C4-2B (cell line): Measurements from ENCODE around the gene PDIA4.
"Not testable (repeated sequence)": the region's sequence is repeated elsewhere in the genome, so short reads cannot be mapped to it uniquely, and the experiment has no call there.

Experiments used
- H3K27ac ChIP-seq: fragments of 450-650 bp; 2 replicates; pipeline ENCODE4 v1.5.1; 2017
- CTCF ChIP-seq: fragments of 450-650 bp; conservative IDR thresholded peaks from 2 replicates; pipeline ENCODE4 v1.5.1; 2017; ENCODE audit warnings: mild to moderate bottlenecking
- ZFX ChIP-seq: fragments of 450-650 bp; IDR thresholded peaks from 2 replicates; pipeline ENCODE4 v1.6.1; 2017

PDIA4 gene

GRCh38 chr7:148987010-148987750 is 41.1 kb downstream of the PDIA4 start:
- H3K27ac ChIP-seq, result peak overlapping the region; percentile 60
- TF ChIP-seq CTCF (no peak), ZFX (no peak)

- no peak for TF ChIP-seq ZFX
- no peak for TF ChIP-seq CTCF
- H3K27ac ChIP-seq, result no peak overlapping the region
Observed at GRCh38 chr7:148986742-148987009, 41.6 kb downstream of the PDIA4 start.

GRCh38 chr7:148983200-148984146 is 44.8 kb downstream of the PDIA4 start:
- TF ChIP-seq ZFX, result no peak
- TF ChIP-seq CTCF, result no peak
- peak overlapping the region; percentile 26; the same call in 1 of the 2 replicates for H3K27ac ChIP-seq

- H3K27ac ChIP-seq, result no peak overlapping the region
- TF ChIP-seq ZFX, result no peak
- TF ChIP-seq CTCF, result no peak
Observed at GRCh38 chr7:148982654-148983199, 45.6 kb downstream of the PDIA4 start.

GRCh38 chr7:148979827-148980226 is 48.5 kb downstream of the PDIA4 start:
- no peak for TF ChIP-seq ZFX
- no peak for TF ChIP-seq CTCF
- H3K27ac ChIP-seq, result no peak overlapping the region

- H3K27ac ChIP-seq, result not testable (repeated sequence)
Observed at GRCh38 chr7:148979072-148979471, 49.2 kb downstream of the PDIA4 start.

GRCh38 chr7:148978091-148978490 is 50.2 kb downstream of the PDIA4 start:
- TF ChIP-seq ZFX (no peak), CTCF (no peak)
- H3K27ac ChIP-seq, result no peak overlapping the region
